K562 (cell line): ENCODE results near the gene NODAL. TPM values are rescaled to one million over a fixed set of nuclear protein-coding genes. Genes with fewer than 3 reads are reported as not detected.

Experiments
- ATAC-seq: fragments of 200-7000 bp; cut with Tn5 transposase; 3 replicates; pipeline ENCODE4 v1.9.1; 2020; ENCODE audit warnings: moderate library complexity
- BruUV-seq: library from RNA; stranded (reverse); fragments of 400-500 nt; replicated peaks from 2 replicates; lab custom pipeline; 2021; lab: Mats Ljungman, UMichigan
- CTCF ChIA-PET: fragments of 300-600 bp; formaldehyde crosslinking; extraction: SDS; loops from one replicate; lab custom pipeline; 2021; ENCODE audit warnings: low intra/inter-chr PET ratio; lab: Yijun Ruan, JAX
- POLR2A ChIA-PET: fragments of 300-600, 350-650 bp; sonication (Branson Sonifier 250); formaldehyde crosslinking; extraction: SDS; loops from one replicate; lab custom pipeline; 2021; ENCODE audit warnings: antibody characterized with exemption, inconsistent platforms; lab: Yijun Ruan, JAX
- DNase-seq, 4 experiments: peaks; one replicate each; pipeline versions ENCODE4 v3.0.0 to v3.0.0-alpha.2; 2011 to 2018; ENCODE audit warnings: low spot score in 3 of 4, mixed read lengths in 3 of 4; ENCODE audit errors: extremely low read depth in 1 of 4
- FAIRE-seq: peaks from 2 replicates; lab custom pipeline; 2011; peaks lifted over from hg19 to GRCh38; lab: Jason Lieb, UNC
- H2AFZ ChIP-seq: 2 replicates; pipeline ENCODE4 v1.6.0; 2011; ENCODE audit warnings: low read depth, low read length, control low read depth, inconsistent platforms
- H3K27ac ChIP-seq: fragments of 200-600 bp; 3 replicates; pipeline ENCODE4 v1.8.0; 2011; ENCODE audit warnings: low read depth, mild to moderate bottlenecking, control low read depth, inconsistent platforms, low read length, moderate library complexity, mixed read lengths; ENCODE audit errors: extremely low read depth
- H3K27me3 ChIP-seq, 2 experiments: fragments of 300-600 bp in 1 of 2; 2 replicates in 1 of 2; 3 replicates in 1 of 2; pipeline versions ENCODE4 v1.6.0 to v1.8.0; 2011; ENCODE audit warnings: inconsistent platforms in 2 of 2, low read length in 2 of 2, mild to moderate bottlenecking in 1 of 2, mixed read lengths in 1 of 2, moderate library complexity in 1 of 2; ENCODE audit not compliant: control insufficient read depth in 2 of 2, insufficient read depth in 2 of 2
- H3K36me3 ChIP-seq: fragments of 300-600 bp; 3 replicates; pipeline ENCODE4 v1.8.0; 2011; ENCODE audit warnings: mild to moderate bottlenecking, low read length, inconsistent platforms; ENCODE audit not compliant: control insufficient read depth, insufficient read depth
- H3K4me1 ChIP-seq, 2 experiments: fragments of 200-600 bp in 1 of 2; replicated peaks in 1 of 2; 2 replicates in 1 of 2; 3 replicates in 1 of 2; pipeline versions ENCODE4 v1.5.1 to v1.8.0; 2011; ENCODE audit warnings: inconsistent platforms in 2 of 2, low read length in 2 of 2, mild to moderate bottlenecking in 1 of 2, mixed read lengths in 1 of 2, moderate library complexity in 1 of 2; ENCODE audit not compliant: control insufficient read depth in 2 of 2, insufficient read depth in 2 of 2
- H3K4me2 ChIP-seq: 2 replicates; pipeline ENCODE4 v1.6.1; 2011; ENCODE audit warnings: low read length, control low read depth, inconsistent platforms, mixed read lengths; ENCODE audit not compliant: insufficient read depth
- H3K4me3 ChIP-seq: fragments of 200-600 bp; sonication (generic), shearing (Covaris generic); 2 replicates; pipeline ENCODE4 v1.5.1; 2016; ENCODE audit warnings: control low read depth, inconsistent platforms
- H3K79me2 ChIP-seq: fragments of 200-600 bp; 3 replicates; pipeline ENCODE4 v1.8.0; 2011; ENCODE audit warnings: low read length, inconsistent platforms; ENCODE audit not compliant: control insufficient read depth, insufficient read depth
- H3K9ac ChIP-seq, 2 experiments: 2 replicates each; pipeline versions ENCODE4 v1.6.0 to v1.6.1; 2011; ENCODE audit warnings: low read depth in 2 of 2, low read length in 2 of 2, control low read depth in 1 of 2, inconsistent platforms in 1 of 2, mild to moderate bottlenecking in 1 of 2, mixed read lengths in 1 of 2; ENCODE audit not compliant: insufficient read depth in 1 of 2
- H3K9me1 ChIP-seq: one replicate; pipeline ENCODE4 v1.6.0; 2011; ENCODE audit warnings: inconsistent platforms, mild to moderate bottlenecking, low read length, moderate library complexity; ENCODE audit not compliant: control insufficient read depth, insufficient read depth
- H3K9me3 ChIP-seq: replicated peaks from 2 replicates; pipeline ENCODE4 v1.5.1; 2011; ENCODE audit warnings: low read depth, low read length, inconsistent platforms; ENCODE audit not compliant: control insufficient read depth, insufficient read depth
- H4K20me1 ChIP-seq: replicated peaks from 2 replicates; pipeline ENCODE4 v1.6.1; 2011; ENCODE audit warnings: low read length, inconsistent platforms, mixed read lengths; ENCODE audit not compliant: control insufficient read depth, insufficient read depth
- BACH1 ChIP-seq: fragments of 200-800 bp; sonication (Bioruptor generic); IDR thresholded peaks from 2 replicates; pipeline ENCODE4 v1.6.1; 2016; ENCODE audit warnings: missing genetic modification characterization, missing compliant biosample characterization
- CBFB ChIP-seq: sonication (generic); formaldehyde crosslinking; IDR thresholded peaks from 2 replicates; pipeline ENCODE4 v1.4.0; 2020; ENCODE audit warnings: mild to moderate bottlenecking, missing genetic modification reagents
- CSDE1 ChIP-seq, 2 experiments: fragments of 450-650 bp; IDR thresholded peaks; 2 replicates each; pipeline ENCODE4 v1.6.1; 2016; ENCODE audit warnings: mild to moderate bottlenecking in 1 of 2
- HDAC6 ChIP-seq: IDR thresholded peaks from 2 replicates; pipeline ENCODE4 v1.6.1; 2012; ENCODE audit warnings: low read depth, mild to moderate bottlenecking, control low read depth, inconsistent platforms, low read length, moderate library complexity
- PCBP2 ChIP-seq: fragments of 200-400 bp; formaldehyde crosslinking; IDR thresholded peaks from 2 replicates; pipeline ENCODE4 v1.6.1; 2018; ENCODE audit warnings: low read length, low read depth, mild to moderate bottlenecking, moderate library complexity; ENCODE audit not compliant: poor library complexity, severe bottlenecking
- STAG1 ChIP-seq: sonication (generic); formaldehyde crosslinking; IDR thresholded peaks from 2 replicates; pipeline ENCODE4 v1.5.0; 2020; ENCODE audit warnings: missing genetic modification reagents, borderline replicate concordance
- TEAD4 ChIP-seq, 2 experiments: sonication (generic) in 1 of 2; formaldehyde crosslinking in 1 of 2; IDR thresholded peaks; 2 replicates each; pipeline versions ENCODE4 v1.6.1 to v1.8.0; 2012 to 2022; ENCODE audit warnings: borderline replicate concordance in 1 of 2, inconsistent platforms in 1 of 2, low read length in 1 of 2, mild to moderate bottlenecking in 1 of 2, missing genetic modification reagents in 1 of 2
- THRAP3 ChIP-seq: fragments of 450-650 bp; IDR thresholded peaks from 2 replicates; pipeline ENCODE4 v1.6.1; 2016; ENCODE audit warnings: mild to moderate bottlenecking, inconsistent platforms, borderline replicate concordance
- XRCC3 ChIP-seq: fragments of 450-650 bp; IDR thresholded peaks from 2 replicates; pipeline ENCODE4 v1.6.1; 2017; ENCODE audit warnings: mild to moderate bottlenecking, moderate library complexity
- ZNF707 ChIP-seq: fragments of 250-450 bp; sonication (Bioruptor Pico); conservative IDR thresholded peaks from 2 replicates; pipeline ENCODE4 v1.8.0; 2022; ENCODE audit warnings: inconsistent platforms, mild to moderate bottlenecking, moderate library complexity
- WGBS: fragments of 100-300 bp; shearing (Covaris generic); methylation state at CpG from one replicate; pipeline ENCODE4 v1.1.6; 2016; ENCODE audit warnings: low coverage, mixed read lengths; ENCODE audit not compliant: insufficient coverage; ENCODE audit errors: missing lambda C conversion rate; 5-methylcytosine and 5-hydroxymethylcytosine counted together
- in situ Hi-C: fragments of 300-500 bp; cut with MboI; formaldehyde crosslinking; loops from 4 replicates; pipeline ENCODE4 v1.15.0; 2018; ENCODE audit warnings: inconsistent platforms, mixed read lengths
- intact Hi-C: fragments of 100-400 bp; cut with micrococcal nuclease; formaldehyde crosslinking; loops from 2 replicates; pipeline ENCODE4 v1.14.2; 2022
- polyA plus RNA-seq, 8 experiments: library from polyadenylated mRNA; depleted of rRNA in 4 of 8; stranded (reverse) in 5 of 8; unstranded in 3 of 8; fragments of >200 nt; fragmentation: Nextera tagmentation in 2 of 8; fragmentation: Illumina TruSeq in 1 of 8; extraction: Ambion mirVana in 2 of 8; extraction: Trizol in 1 of 8; gene quantifications; 2 replicates each; pipeline versions ENCODE4 v1.2.1 to v1.2.3, GENCODE V29; 2011 to 2014; ENCODE audit warnings: inconsistent platforms in 1 of 8, missing spikeins in 1 of 8
- total RNA-seq, 7 experiments: library from RNA; depleted of rRNA in 6 of 7; stranded (reverse); fragments of >200 nt in 6 of 7; fragmentation: Illumina TruSeq in 2 of 7; extraction: Trizol in 2 of 7; gene quantifications; 2 replicates each; pipeline versions ENCODE4 v1.2.1 to v1.2.3, GENCODE V29; 2011 to 2021; ENCODE audit warnings: low replicate concordance in 1 of 7
- TF ChIP-seq, protein P1 (sequence below): sonication (generic); formaldehyde crosslinking; IDR thresholded peaks from 2 replicates; pipeline ENCODE4 v1.8.0; 2022; ENCODE audit warnings: missing genetic modification reagents, mild to moderate bottlenecking, borderline replicate concordance
- TF ChIP-seq, protein P2 (sequence below): IDR thresholded peaks from 3 replicates; pipeline ENCODE4 v1.6.1; 2011; ENCODE audit warnings: borderline replicate concordance, mild to moderate bottlenecking, moderate library complexity; ENCODE audit not compliant: insufficient read length; ENCODE audit errors: extremely low read depth
- TF ChIP-seq, protein P3 (sequence below): fragments of 200-400 bp; formaldehyde crosslinking; IDR thresholded peaks from 2 replicates; pipeline ENCODE4 v1.6.1; 2017; ENCODE audit warnings: mild to moderate bottlenecking, low read depth, low read length, moderate library complexity

NODAL gene
- total and polyA plus RNA-seq, 9 of the 15 experiments (the other 6 are each of a cell fraction or from before 2014, with no cell fraction given) = not detected

DNA sequence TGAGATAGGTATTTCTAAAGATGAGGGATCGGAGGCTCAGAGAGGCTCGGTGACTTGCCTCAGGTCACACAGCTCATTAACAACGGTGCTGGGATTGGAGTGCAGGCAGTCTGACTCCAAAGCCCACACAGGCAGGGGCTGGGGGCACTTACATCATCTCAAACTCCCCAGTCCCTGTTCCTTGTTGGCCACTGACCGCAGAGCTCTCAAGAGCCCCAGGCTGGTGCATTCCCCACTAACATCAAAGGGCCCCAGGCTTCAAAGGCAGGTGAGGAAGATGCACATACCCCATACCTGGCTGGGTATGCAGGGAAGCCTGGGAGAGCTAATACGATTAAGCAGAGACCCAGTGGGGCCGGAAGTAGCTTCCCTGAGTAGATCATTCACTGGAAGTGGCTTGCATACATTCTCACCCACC lies 13.7 kb upstream of the NODAL start (continued):
- TF ChIP-seq, protein P1, sequence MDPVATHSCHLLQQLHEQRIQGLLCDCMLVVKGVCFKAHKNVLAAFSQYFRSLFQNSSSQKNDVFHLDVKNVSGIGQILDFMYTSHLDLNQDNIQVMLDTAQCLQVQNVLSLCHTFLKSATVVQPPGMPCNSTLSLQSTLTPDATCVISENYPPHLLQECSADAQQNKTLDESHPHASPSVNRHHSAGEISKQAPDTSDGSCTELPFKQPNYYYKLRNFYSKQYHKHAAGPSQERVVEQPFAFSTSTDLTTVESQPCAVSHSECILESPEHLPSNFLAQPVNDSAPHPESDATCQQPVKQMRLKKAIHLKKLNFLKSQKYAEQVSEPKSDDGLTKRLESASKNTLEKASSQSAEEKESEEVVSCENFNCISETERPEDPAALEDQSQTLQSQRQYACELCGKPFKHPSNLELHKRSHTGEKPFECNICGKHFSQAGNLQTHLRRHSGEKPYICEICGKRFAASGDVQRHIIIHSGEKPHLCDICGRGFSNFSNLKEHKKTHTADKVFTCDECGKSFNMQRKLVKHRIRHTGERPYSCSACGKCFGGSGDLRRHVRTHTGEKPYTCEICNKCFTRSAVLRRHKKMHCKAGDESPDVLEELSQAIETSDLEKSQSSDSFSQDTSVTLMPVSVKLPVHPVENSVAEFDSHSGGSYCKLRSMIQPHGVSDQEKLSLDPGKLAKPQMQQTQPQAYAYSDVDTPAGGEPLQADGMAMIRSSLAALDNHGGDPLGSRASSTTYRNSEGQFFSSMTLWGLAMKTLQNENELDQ = no peak
- no peak for TF ChIP-seq CBFB (CRISPR knock-in tag)
- TF ChIP-seq, protein P2, sequence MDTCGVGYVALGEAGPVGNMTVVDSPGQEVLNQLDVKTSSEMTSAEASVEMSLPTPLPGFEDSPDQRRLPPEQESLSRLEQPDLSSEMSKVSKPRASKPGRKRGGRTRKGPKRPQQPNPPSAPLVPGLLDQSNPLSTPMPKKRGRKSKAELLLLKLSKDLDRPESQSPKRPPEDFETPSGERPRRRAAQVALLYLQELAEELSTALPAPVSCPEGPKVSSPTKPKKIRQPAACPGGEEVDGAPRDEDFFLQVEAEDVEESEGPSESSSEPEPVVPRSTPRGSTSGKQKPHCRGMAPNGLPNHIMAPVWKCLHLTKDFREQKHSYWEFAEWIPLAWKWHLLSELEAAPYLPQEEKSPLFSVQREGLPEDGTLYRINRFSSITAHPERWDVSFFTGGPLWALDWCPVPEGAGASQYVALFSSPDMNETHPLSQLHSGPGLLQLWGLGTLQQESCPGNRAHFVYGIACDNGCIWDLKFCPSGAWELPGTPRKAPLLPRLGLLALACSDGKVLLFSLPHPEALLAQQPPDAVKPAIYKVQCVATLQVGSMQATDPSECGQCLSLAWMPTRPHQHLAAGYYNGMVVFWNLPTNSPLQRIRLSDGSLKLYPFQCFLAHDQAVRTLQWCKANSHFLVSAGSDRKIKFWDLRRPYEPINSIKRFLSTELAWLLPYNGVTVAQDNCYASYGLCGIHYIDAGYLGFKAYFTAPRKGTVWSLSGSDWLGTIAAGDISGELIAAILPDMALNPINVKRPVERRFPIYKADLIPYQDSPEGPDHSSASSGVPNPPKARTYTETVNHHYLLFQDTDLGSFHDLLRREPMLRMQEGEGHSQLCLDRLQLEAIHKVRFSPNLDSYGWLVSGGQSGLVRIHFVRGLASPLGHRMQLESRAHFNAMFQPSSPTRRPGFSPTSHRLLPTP = no peak

DNA sequence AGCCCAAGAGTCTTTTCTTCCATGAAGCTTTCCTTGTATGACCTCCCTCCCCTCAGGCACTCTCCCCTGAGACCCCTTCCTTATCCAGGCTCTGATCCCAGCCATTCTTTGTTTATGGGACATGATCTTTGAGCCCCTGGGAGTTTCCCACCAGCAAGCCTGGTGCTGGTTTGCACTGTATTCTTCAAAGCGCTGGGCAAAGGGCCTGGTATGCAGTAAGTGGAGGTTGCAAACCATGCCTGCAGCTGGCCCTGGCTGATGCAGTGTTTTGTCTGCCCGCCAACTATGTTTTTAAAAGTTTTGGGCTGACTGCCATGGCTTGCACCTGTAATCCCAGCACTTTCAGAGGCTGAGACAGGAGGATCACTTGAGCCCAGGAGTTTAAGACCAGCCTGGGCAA lies 6.8 kb upstream of the NODAL start:
- ChIA-PET POLR2A (interaction anchor here (0.6 to 2.7 kb wide), 2 partner anchors 44 to 151 kb away, joined by 3 to 6 read pairs; partner anchors contain the start of gene EIF4EBP2), CTCF (no interaction called here)
- H2AFZ ChIP-seq = no peak overlapping the region
- 0 out of 2 replicates have a peak, but pooled peaks cover 4% of the 10 kb centered on the region for H4K20me1 ChIP-seq
- H3K9me3 ChIP-seq = no peaks in the 10 kb centered on the region
- BruUV-seq = no TSS peak
- no peak overlapping the region for H3K27ac ChIP-seq
- 0 out of 5 replicates have a peak, but pooled peaks cover 0 to 3% of the 10 kb centered on the region in 2 experiments for H3K4me1 ChIP-seq
- no peaks in the 10 kb centered on the region for H3K79me2 ChIP-seq
- intact Hi-C loops = no loop called here
- no peak for FAIRE-seq
- no peaks in the 10 kb centered on the region for H3K9me1 ChIP-seq
- H3K9ac ChIP-seq = no peak overlapping the region
- H3K27me3 ChIP-seq = peaks cover 35 to 55% of the 10 kb centered on the region in 2 experiments
- WGBS = 0% methylated on average over 2 of the region's 2 CpGs
- no peak for ATAC-seq
- no peak overlapping the region for H3K4me2 ChIP-seq
- no peaks in the 10 kb centered on the region for H3K36me3 ChIP-seq
- in situ Hi-C loops = no loop called here
- no peak for DNase-seq
- no peak overlapping the region for H3K4me3 ChIP-seq
- TF ChIP-seq BACH1 (no peak), XRCC3 (no peak), TEAD4 (IDR thresholded peaks at IDR 0.05; ENCODE audit: low read length) (no peak), TEAD4 (CRISPR knock-in tag; IDR thresholded peaks at IDR 0.05; ENCODE audit: borderline replicate concordance) (no peak), CSDE1 (IDR thresholded peaks at IDR 0.05) (no peak), THRAP3 (no peak), ZNF707 (CRISPR knock-in tag) (no peak), STAG1 (CRISPR knock-in tag) (no peak), PCBP2 (no peak), HDAC6 (no peak)
- TF ChIP-seq, protein P3, sequence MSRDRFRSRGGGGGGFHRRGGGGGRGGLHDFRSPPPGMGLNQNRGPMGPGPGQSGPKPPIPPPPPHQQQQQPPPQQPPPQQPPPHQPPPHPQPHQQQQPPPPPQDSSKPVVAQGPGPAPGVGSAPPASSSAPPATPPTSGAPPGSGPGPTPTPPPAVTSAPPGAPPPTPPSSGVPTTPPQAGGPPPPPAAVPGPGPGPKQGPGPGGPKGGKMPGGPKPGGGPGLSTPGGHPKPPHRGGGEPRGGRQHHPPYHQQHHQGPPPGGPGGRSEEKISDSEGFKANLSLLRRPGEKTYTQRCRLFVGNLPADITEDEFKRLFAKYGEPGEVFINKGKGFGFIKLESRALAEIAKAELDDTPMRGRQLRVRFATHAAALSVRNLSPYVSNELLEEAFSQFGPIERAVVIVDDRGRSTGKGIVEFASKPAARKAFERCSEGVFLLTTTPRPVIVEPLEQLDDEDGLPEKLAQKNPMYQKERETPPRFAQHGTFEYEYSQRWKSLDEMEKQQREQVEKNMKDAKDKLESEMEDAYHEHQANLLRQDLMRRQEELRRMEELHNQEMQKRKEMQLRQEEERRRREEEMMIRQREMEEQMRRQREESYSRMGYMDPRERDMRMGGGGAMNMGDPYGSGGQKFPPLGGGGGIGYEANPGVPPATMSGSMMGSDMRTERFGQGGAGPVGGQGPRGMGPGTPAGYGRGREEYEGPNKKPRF = no peak
